IMR-90 (cell line): ENCODE results near the gene ITGB2. TPM values are rescaled to one million over a fixed set of nuclear protein-coding genes. Genes with fewer than 3 reads are reported as not detected.
A peak's percentile ranks its signal among the peaks of the same experiment; 100 is the strongest.

Experiments
- ATAC-seq: fragments of 200-7000 bp; cut with Tn5 transposase; 2 replicates; pipeline ENCODE4 v1.9.1; 2020; ENCODE audit warnings: low read depth, mild to moderate bottlenecking, moderate library complexity
- BruUV-seq: library from RNA; stranded (reverse); fragments of 400-500 nt; replicated peaks from 2 replicates; lab custom pipeline; 2021; lab: Mats Ljungman, UMichigan
- CTCF ChIA-PET: fragments of 300-600 bp; formaldehyde crosslinking; extraction: SDS; loops from one replicate; lab custom pipeline; 2021; ENCODE audit warnings: antibody characterized with exemption; lab: Yijun Ruan, JAX
- POLR2A ChIA-PET: fragments of 300-600 bp; sonication (Branson Sonifier 250); formaldehyde crosslinking; loops from one replicate; lab custom pipeline; 2022; ENCODE audit warnings: antibody characterized with exemption; ENCODE audit not compliant: unreplicated experiment; lab: Charles Lee
- DNase-seq: peaks from one replicate; pipeline ENCODE4 v3.0.0; 2013
- H2AFZ ChIP-seq: replicated peaks from 2 replicates; pipeline ENCODE3; 2013; ENCODE audit warnings: low read length, mild to moderate bottlenecking; ENCODE audit not compliant: poor library complexity
- H2AK5ac ChIP-seq: 2 replicates; pipeline ENCODE4 v1.6.1; 2013; ENCODE audit warnings: low read depth, low read length, inconsistent platforms
- H2AK9ac ChIP-seq: replicated peaks from 2 replicates; pipeline ENCODE3; 2013; ENCODE audit warnings: mild to moderate bottlenecking, low read depth, low read length, moderate library complexity; ENCODE audit not compliant: poor library complexity
- H2BK120ac ChIP-seq: 2 replicates; pipeline ENCODE4 v1.6.1; 2013; ENCODE audit warnings: low read depth, low read length, inconsistent platforms
- H2BK15ac ChIP-seq: 3 replicates; pipeline ENCODE4 v1.6.1; 2013; ENCODE audit warnings: low read depth, low read length, inconsistent platforms
- H2BK20ac ChIP-seq: 2 replicates; pipeline ENCODE4 v1.6.1; 2013; ENCODE audit warnings: low read depth, mild to moderate bottlenecking, inconsistent platforms, low read length, moderate library complexity
- H2BK5ac ChIP-seq: 2 replicates; pipeline ENCODE4 v1.6.1; 2013; ENCODE audit warnings: mild to moderate bottlenecking, low read depth, low read length, inconsistent platforms; ENCODE audit not compliant: poor library complexity, severe bottlenecking
- H3K14ac ChIP-seq: replicated peaks from 2 replicates; pipeline ENCODE4 v1.6.1; 2013; ENCODE audit warnings: low read depth, low read length, inconsistent platforms
- H3K18ac ChIP-seq: 2 replicates; pipeline ENCODE4 v1.6.1; 2013; ENCODE audit warnings: low read depth, low read length, control low read depth
- H3K23ac ChIP-seq: 2 replicates; pipeline ENCODE4 v1.6.1; 2013; ENCODE audit warnings: low read depth, low read length, inconsistent platforms
- H3K27ac ChIP-seq: 2 replicates; pipeline ENCODE4 v1.5.1; 2013; ENCODE audit warnings: mild to moderate bottlenecking, control low read depth, low read length; ENCODE audit not compliant: insufficient read depth
- H3K27me3 ChIP-seq: 2 replicates; pipeline ENCODE4 v1.6.1; 2013; ENCODE audit warnings: low read length; ENCODE audit not compliant: control insufficient read depth, insufficient read depth
- H3K36me3 ChIP-seq: 2 replicates; pipeline ENCODE4 v1.6.1; 2013; ENCODE audit warnings: low read length, mixed read lengths; ENCODE audit not compliant: control insufficient read depth, insufficient read depth
- H3K4ac ChIP-seq: 2 replicates; pipeline ENCODE4 v1.6.1; 2013; ENCODE audit warnings: low read depth, low read length, inconsistent platforms
- H3K4me1 ChIP-seq: 2 replicates; pipeline ENCODE4 v1.6.1; 2013; ENCODE audit warnings: low read length, mixed read lengths; ENCODE audit not compliant: control insufficient read depth, insufficient read depth
- H3K4me2 ChIP-seq: 2 replicates; pipeline ENCODE4 v1.6.1; 2013; ENCODE audit warnings: low read depth, mild to moderate bottlenecking, control low read depth, low read length, moderate library complexity
- H3K4me3 ChIP-seq: 2 replicates; pipeline ENCODE4 v1.5.1; 2013; ENCODE audit warnings: low read depth, mild to moderate bottlenecking, control low read depth, low read length, moderate library complexity; ENCODE audit not compliant: insufficient read depth
- H3K56ac ChIP-seq: 2 replicates; pipeline ENCODE4 v1.6.1; 2013; ENCODE audit warnings: low read length, inconsistent platforms; ENCODE audit not compliant: insufficient read depth; ENCODE audit errors: extremely low read depth
- H3K79me1 ChIP-seq, 2 experiments: 2 replicates each; pipeline ENCODE4 v1.6.1; 2013; ENCODE audit warnings: low read length in 2 of 2, inconsistent platforms in 1 of 2, low read depth in 1 of 2
- H3K9ac ChIP-seq: 2 replicates; pipeline ENCODE4 v1.6.1; 2013; ENCODE audit warnings: low read depth, low read length, control low read depth
- H3K9me1 ChIP-seq: 2 replicates; pipeline ENCODE4 v1.6.1; 2013; ENCODE audit warnings: low read length, inconsistent platforms; ENCODE audit not compliant: insufficient read depth
- H3K9me3 ChIP-seq: 2 replicates; pipeline ENCODE4 v1.6.1; 2013; ENCODE audit warnings: low read length; ENCODE audit not compliant: control insufficient read depth, insufficient read depth
- H4K20me1 ChIP-seq: 2 replicates; pipeline ENCODE4 v1.6.1; 2013; ENCODE audit warnings: low read length, inconsistent platforms; ENCODE audit not compliant: insufficient read depth
- H4K5ac ChIP-seq: 2 replicates; pipeline ENCODE4 v1.6.1; 2013; ENCODE audit warnings: mild to moderate bottlenecking, low read depth, low read length, control low read depth
- H4K8ac ChIP-seq, 2 experiments: 2 replicates each; pipeline ENCODE4 v1.6.1; 2013; ENCODE audit warnings: low read depth in 2 of 2, low read length in 2 of 2, control low read depth in 1 of 2, inconsistent platforms in 1 of 2
- H4K91ac ChIP-seq: 2 replicates; pipeline ENCODE4 v1.6.1; 2013; ENCODE audit warnings: low read depth, low read length, inconsistent platforms; ENCODE audit not compliant: insufficient read depth
- BHLHE40 ChIP-seq: fragments of 150-350 bp; IDR thresholded peaks from 2 replicates; pipeline ENCODE4 v1.6.1; 2016; ENCODE audit warnings: mild to moderate bottlenecking, low read depth, low read length
- CEBPB ChIP-seq: IDR thresholded peaks from 2 replicates; pipeline ENCODE4 v1.6.1; 2012; ENCODE audit warnings: low read depth, low read length, improper control_type of control experiment
- CHD1 ChIP-seq: IDR thresholded peaks from 2 replicates; pipeline ENCODE4 v1.6.1; 2012; ENCODE audit warnings: low read depth, low read length, improper control_type of control experiment
- CTCF ChIP-seq: conservative IDR thresholded peaks from 2 replicates; pipeline ENCODE4 v1.5.1; 2012; ENCODE audit warnings: mild to moderate bottlenecking, low read depth, low read length, improper control_type of control experiment
- ELK1 ChIP-seq: fragments of 150-350 bp; IDR thresholded peaks from 2 replicates; pipeline ENCODE4 v1.6.1; 2016; ENCODE audit warnings: low read depth, mild to moderate bottlenecking, low read length, moderate library complexity, borderline replicate concordance
- FOS ChIP-seq: fragments of 150-350 bp; IDR thresholded peaks from 2 replicates; pipeline ENCODE4 v1.6.1; 2016; ENCODE audit warnings: low read depth, low read length
- MAFK ChIP-seq: IDR thresholded peaks from 2 replicates; pipeline ENCODE4 v1.6.1; 2012; ENCODE audit warnings: low read depth, low read length, improper control_type of control experiment
- MAZ ChIP-seq: IDR thresholded peaks from 2 replicates; pipeline ENCODE4 v1.6.1; 2012; ENCODE audit warnings: low read depth, mild to moderate bottlenecking, low read length, improper control_type of control experiment, moderate library complexity, borderline replicate concordance
- MXI1 ChIP-seq: IDR thresholded peaks from 2 replicates; pipeline ENCODE4 v1.6.1; 2012; ENCODE audit warnings: low read depth, mild to moderate bottlenecking, low read length, moderate library complexity, borderline replicate concordance
- POLR2A ChIP-seq: IDR thresholded peaks from 2 replicates; pipeline ENCODE4 v1.6.1; 2012; ENCODE audit warnings: mild to moderate bottlenecking, low read depth, low read length
- RAD21 ChIP-seq: IDR thresholded peaks from 2 replicates; pipeline ENCODE4 v1.6.1; 2012; ENCODE audit warnings: low read length, improper control_type of control experiment
- RCOR1 ChIP-seq: IDR thresholded peaks from 2 replicates; pipeline ENCODE4 v1.6.1; 2012; ENCODE audit warnings: mild to moderate bottlenecking, low read length, improper control_type of control experiment; ENCODE audit not compliant: insufficient replicate concordance
- RFX5 ChIP-seq: IDR thresholded peaks from 2 replicates; pipeline ENCODE4 v1.8.0; 2012; ENCODE audit warnings: low read depth, mild to moderate bottlenecking, low read length, moderate library complexity
- SMC3 ChIP-seq: fragments of 150-350 bp; IDR thresholded peaks from 2 replicates; pipeline ENCODE4 v1.6.1; 2016; ENCODE audit warnings: low read depth, mild to moderate bottlenecking, antibody characterized with exemption, low read length, moderate library complexity
- USF2 ChIP-seq: fragments of 150-350 bp; IDR thresholded peaks from 2 replicates; pipeline ENCODE4 v1.6.1; 2017; ENCODE audit warnings: mild to moderate bottlenecking, antibody characterized with exemption, low read length, low read depth
- WGBS, 2 experiments: methylation state at CpG; one replicate each; pipeline versions ENCODE4 v1.1.5 to v1.1.7; 2013; ENCODE audit warnings: missing lambda C conversion rate in 2 of 2; ENCODE audit not compliant: insufficient read length in 1 of 2; ENCODE audit errors: extremely low coverage in 2 of 2; 5-methylcytosine and 5-hydroxymethylcytosine counted together
- dilution Hi-C: fragments of 300-500 bp; cut with HindIII; formaldehyde crosslinking; loops from one replicate; pipeline ENCODE4 v1.14.3; 2018; ENCODE audit warnings: low sequenced_read_pairs; ENCODE audit not compliant: unreplicated experiment
- in situ Hi-C: fragments of 300-500 bp; cut with MboI; formaldehyde crosslinking; loops from 3 replicates; pipeline ENCODE4 v1.14.3; 2019; ENCODE audit warnings: low sequenced_read_pairs, inconsistent platforms, mixed read lengths
- intact Hi-C: fragments of 100-400 bp; cut with micrococcal nuclease; formaldehyde crosslinking; loops from 2 replicates; pipeline ENCODE4 v1.10.0; 2022
- polyA plus RNA-seq, 3 experiments: library from polyadenylated mRNA; depleted of rRNA; stranded (reverse); fragments of >200 nt; gene quantifications; 2 replicates each; pipeline ENCODE4 v1.2.3, GENCODE V29; 2012; ENCODE audit warnings: low replicate concordance in 1 of 3
- total RNA-seq: library from RNA; depleted of rRNA; stranded (reverse); fragments of >200 nt; gene quantifications from 2 replicates; pipeline ENCODE4 v1.2.3, GENCODE V29; 2012

ITGB2 gene
- total and polyA plus RNA-seq, 2 of the 4 experiments (the other 2 are of a cell fraction): 0.14 TPM; not detected in 1

- H2BK120ac ChIP-seq: no peak overlapping the region
- H3K4ac ChIP-seq: no peak overlapping the region
- no peaks in the 10 kb centered on the region for H3K9me3 ChIP-seq
- no peak overlapping the region for H2BK20ac ChIP-seq
- ChIA-PET CTCF (no interaction called here), POLR2A (no interaction called here)
- H2BK5ac ChIP-seq: no peak overlapping the region
- H3K9ac ChIP-seq: no peak overlapping the region
- dilution Hi-C loops: no loop called here
- H2AK5ac ChIP-seq: no peak overlapping the region
- no peaks in the 10 kb centered on the region for H3K36me3 ChIP-seq
- peaks cover 6% of the 10 kb centered on the region; the same call in 1 of the 2 replicates for H3K4me1 ChIP-seq
- H2AK9ac ChIP-seq: peak overlapping the region; percentile 28
- no TSS peak for BruUV-seq
- no peak for TF ChIP-seq RAD21
- TF ChIP-seq USF2: no peak
- TF ChIP-seq CHD1: no peak
- no peak for TF ChIP-seq MXI1
- no peak for TF ChIP-seq RCOR1
- TF ChIP-seq RFX5: no peak
- TF ChIP-seq CEBPB: no peak
- TF ChIP-seq MAFK: no peak
- TF ChIP-seq FOS: no peak
- no peak for TF ChIP-seq MAZ
- no peak for TF ChIP-seq POLR2A
- TF ChIP-seq SMC3: no peak
- TF ChIP-seq CTCF: no peak
- no peak for TF ChIP-seq BHLHE40
- no peak for TF ChIP-seq ELK1
- peaks cover 15% of the 10 kb centered on the region; the same call in 1 of the 2 replicates for H3K9me1 ChIP-seq
- no peak overlapping the region for H4K5ac ChIP-seq
- no peak overlapping the region for H2AFZ ChIP-seq
- ATAC-seq (no peak), DNase-seq (no peak)
- no peak overlapping the region for H2BK15ac ChIP-seq
- 79% methylated on average over 11 of the region's 22 CpGs; no CpG with 5 or more reads in 1 of the 2 experiments for WGBS, 2 experiments
- in situ Hi-C loops: no loop called here
- no peaks in the 10 kb centered on the region for H3K79me1 ChIP-seq
- no peak overlapping the region for H4K91ac ChIP-seq
- no peak overlapping the region for H4K8ac ChIP-seq
- no peak overlapping the region for H3K18ac ChIP-seq
- no peak overlapping the region for H3K4me3 ChIP-seq
- no peak overlapping the region for H3K14ac ChIP-seq
- no peak overlapping the region for H3K23ac ChIP-seq
- H4K20me1 ChIP-seq: no peaks in the 10 kb centered on the region
- H3K27me3 ChIP-seq: peaks cover 78% of the 10 kb centered on the region
- H3K56ac ChIP-seq: no peak overlapping the region; the same call in 1 of the 2 replicates
- intact Hi-C loops: no loop called here
- H3K27ac ChIP-seq: no peak overlapping the region
- no peak overlapping the region for H3K4me2 ChIP-seq
These were observed 17.0 kb downstream of the ITGB2 start for GRCh38 chr21:44903689-44904088.
